ENCODE measurements around the gene SCGB2B2. TPM values are rescaled to one million over a fixed set of nuclear protein-coding genes. Genes with fewer than 3 reads are reported as not detected.

The SCGB2B2 gene
- total RNA-seq, 2 experiments from 2014 or later: 0.26 to 0.67 TPM

- H3K27ac Mint-ChIP-seq: no peak overlapping the region
- no peak overlapping the region for H3K4me3 Mint-ChIP-seq
- peaks cover 2% of the 10 kb centered on the region for H3K27me3 Mint-ChIP-seq
- H3K36me3 Mint-ChIP-seq: peaks cover 4% of the 10 kb centered on the region
- DNase-seq (no peak), ATAC-seq (ENCODE audit: low read depth) (no peak)
- H3K9me3 Mint-ChIP-seq: peaks cover 7% of the 10 kb centered on the region
- peaks cover 1% of the 10 kb centered on the region for H3K4me1 Mint-ChIP-seq
- POLR2A ChIA-PET: interaction anchor here (0.6 to 0.8 kb wide), 2 partner anchors 22 to 188 kb away, joined by 3 to 5 read pairs; no protein-coding TSS in a partner anchor
These were observed 37.4 kb downstream of the SCGB2B2 start for GRCh38 chr19:34639491-34640085.

- Mint-ChIP-seq H3K27ac (no peak overlapping the region), H3K36me3 (peaks cover 4% of the 10 kb centered on the region), H3K27me3 (no peaks in the 10 kb centered on the region), H3K4me1 (no peaks in the 10 kb centered on the region), H3K9me3 (peaks cover 17% of the 10 kb centered on the region), H3K4me3 (no peak overlapping the region)
- POLR2A ChIA-PET: no interaction called here
- ATAC-seq (ENCODE audit: low read depth) (no peak), DNase-seq (no peak)
These were observed 43.2 kb downstream of the SCGB2B2 start for GRCh38 chr19:34633802-34634201.

Other genes with a start within 250 kb of the SCGB2B2 start
- 100 to 1,000 TPM; 106 to 113 TPM for gene UBA2, start 248.8 kb downstream of the SCGB2B2 start, total RNA-seq
- gene WTIP, start 195.4 kb downstream of the SCGB2B2 start, total RNA-seq: under 1 TPM; 0.23 to 0.55 TPM
- 10 to 100 TPM; 28.2 to 31.2 TPM for gene ZNF302, start 519 bp upstream of the SCGB2B2 start, total RNA-seq
- gene ZNF181, start 57.1 kb upstream of the SCGB2B2 start, total RNA-seq: 10 to 100 TPM; 10.6 to 11.4 TPM
- gene ZNF599, start 96.1 kb upstream of the SCGB2B2 start, total RNA-seq: 1 to 10 TPM; 6.1 to 6.9 TPM
- gene ZNF30, start 249.7 kb upstream of the SCGB2B2 start, total RNA-seq: 1 to 10 TPM; 5.7 to 5.9 TPM

Measured in activated naive CD8-positive, alpha-beta T cell treated with anti-CD3 and anti-CD28 coated beads, Interleukin-2, amount 10 ng/mL, durations not matched to agents 7 days and 5 days (primary cell).